ENCODE results near the gene PCCA.
"Not testable (repeated sequence)": the region's sequence is repeated elsewhere in the genome, so short reads cannot be mapped to it uniquely, and the experiment has no call there.

PCCA gene

DNA sequence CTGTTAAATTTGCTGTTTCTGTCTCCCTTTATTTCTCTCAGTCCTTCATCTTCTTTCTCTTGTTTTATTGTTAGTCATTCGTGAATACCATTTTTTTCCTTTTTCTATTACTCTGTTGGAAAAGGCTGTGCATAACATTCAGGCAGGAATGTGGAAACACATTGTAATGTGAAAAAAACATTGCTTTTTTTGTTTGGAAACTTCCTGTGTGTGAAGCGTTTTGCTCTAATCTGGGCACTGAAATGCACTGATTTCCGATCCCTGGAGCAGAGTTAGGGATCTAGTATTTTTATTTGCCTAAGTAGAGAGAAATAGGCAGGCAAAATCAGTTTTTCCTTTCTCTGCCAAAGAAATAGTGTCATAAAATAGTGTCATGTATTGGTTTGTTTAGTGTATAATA lies 155.5 kb downstream of the PCCA start:
- DNase-seq (ENCODE audit: low read depth): no peak

DNA sequence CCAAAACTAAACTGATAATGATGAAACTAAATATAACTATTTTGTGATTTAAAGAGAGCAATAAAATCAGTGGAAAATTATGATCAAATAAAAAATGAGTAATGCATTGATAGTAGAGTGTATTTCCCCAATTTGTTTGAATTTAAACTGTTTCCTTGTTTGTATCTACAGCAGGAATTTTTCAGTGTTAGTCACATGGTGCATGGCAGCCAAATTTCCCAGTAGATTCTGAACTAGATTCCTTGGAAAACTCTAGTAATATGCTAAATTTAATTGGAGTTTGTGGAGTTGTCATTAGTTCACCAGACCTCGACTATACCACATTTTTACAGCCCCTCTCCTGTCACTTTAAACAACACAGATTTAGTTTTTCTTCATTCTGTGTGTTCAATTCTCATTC lies 156.2 kb downstream of the PCCA start:
- no peak for DNase-seq (ENCODE audit: low read depth)

DNA sequence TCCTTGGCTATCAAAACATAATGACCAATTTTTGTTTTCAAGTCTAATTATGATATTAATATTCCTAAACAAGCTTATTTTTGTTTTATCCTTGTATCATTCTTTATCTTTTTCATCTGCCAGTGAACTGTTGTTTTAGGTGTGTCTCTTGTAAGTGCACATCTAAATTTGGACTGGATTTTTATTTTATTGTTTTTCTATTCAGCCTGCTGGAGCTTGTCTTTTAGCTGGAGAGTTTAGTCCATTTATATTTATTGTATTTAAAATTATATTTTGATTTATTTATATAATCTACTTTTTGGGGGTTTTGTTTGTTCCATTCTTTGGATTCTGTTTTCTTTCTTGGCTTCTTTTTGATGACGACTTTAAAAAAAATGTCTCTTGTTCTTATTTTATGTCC lies 159.0 kb downstream of the PCCA start:
- no peak for DNase-seq (ENCODE audit: low read depth)

DNA sequence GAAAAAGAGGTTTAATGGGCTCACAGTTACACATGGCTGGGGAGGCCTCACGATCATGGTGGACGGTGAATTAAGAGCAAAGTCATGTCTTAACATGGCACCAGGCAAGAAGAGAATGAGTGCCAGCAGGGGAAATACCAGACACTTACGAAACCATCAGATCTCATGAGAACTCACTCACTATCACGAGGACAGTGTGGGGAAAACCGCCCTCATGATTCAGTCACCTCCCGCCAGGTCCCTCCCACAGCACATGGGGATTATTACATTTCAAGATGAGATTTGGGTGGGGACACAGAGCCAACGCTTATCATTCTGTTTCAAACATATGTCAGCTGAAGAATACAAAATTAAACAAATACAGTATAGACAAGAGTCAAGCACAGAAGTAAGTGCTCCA lies 165.1 kb downstream of the PCCA start:
- DNase-seq (ENCODE audit: low read depth): no peak

DNA sequence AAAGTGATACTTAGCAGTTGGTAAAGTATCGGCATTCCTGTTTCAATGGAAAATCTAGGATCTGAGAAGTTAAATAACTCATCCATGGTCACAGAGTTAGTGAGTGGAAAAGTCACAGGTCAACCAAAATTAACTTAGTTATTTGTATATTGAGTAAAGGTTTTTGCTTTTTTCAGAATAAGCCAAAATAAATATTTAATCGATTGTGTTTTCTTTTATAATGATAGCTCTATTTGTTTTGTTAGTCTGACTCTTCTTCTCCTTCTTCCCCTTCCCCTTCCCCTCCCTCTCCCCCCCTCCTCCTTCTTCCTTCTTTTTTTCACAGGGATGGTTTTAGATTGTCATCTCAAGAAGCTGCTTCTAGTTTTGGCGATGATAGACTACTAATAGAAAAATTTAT lies 173.5 kb downstream of the PCCA start:
- no peak for DNase-seq (ENCODE audit: low read depth)

DNA sequence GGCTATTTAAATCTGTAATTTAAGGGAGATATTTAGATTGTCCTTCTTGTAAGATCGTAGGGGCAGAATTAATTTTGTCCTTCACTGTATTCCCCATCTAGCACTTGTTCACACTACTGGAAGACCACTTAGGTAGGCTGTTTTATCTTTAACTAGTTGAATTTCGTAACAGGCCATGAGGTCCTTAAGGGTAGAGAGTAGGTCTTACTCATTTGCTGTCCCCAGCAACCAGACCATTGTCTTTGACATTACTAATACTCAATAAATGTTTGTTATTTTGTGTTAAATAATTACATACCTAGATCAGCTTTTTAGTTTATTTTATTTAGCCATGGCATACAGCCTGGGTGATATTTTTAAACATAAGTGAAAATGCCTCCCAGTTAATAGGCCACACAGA lies 177.1 kb downstream of the PCCA start:
- DNase-seq (ENCODE audit: low read depth): no peak

DNA sequence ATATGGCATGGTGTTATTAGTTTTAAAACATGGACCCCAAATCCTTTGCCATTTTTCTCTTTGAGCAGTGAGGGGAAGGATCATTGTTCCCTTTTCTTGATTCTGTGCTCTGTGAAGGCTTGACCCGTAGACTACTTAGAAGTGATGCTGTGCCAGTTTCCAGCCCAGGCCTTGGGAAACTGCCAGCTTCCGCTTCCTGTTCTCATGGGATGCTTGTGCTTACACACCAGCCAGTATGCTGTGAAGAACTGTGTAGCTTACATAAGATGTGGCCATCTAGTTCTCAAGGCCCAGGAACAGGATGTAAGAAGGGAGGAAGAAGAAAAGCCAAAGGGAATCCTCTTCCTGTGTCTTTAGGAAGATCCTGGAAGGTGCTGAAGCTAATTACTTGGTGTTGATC lies 180.9 kb downstream of the PCCA start:
- DNase-seq (ENCODE audit: low read depth): no peak

DNA sequence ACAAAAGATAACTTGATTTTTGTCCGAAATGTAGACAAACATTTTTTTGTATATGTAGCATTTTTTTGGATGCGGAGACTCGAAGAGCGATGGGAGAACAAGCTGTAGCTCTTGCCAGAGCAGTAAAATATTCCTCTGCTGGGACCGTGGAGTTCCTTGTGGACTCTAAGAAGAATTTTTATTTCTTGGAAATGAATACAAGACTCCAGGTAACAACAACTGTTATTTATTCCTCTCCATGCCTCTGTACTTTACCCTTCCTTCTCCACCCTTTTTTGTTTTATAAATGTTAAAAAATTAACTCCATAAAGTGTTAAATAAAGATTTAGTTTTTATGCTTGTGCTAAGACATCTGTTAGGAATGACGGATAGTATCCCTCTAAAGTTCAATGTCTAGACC lies 184.2 kb downstream of the PCCA start:
- DNase-seq (ENCODE audit: low read depth): no peak

DNA sequence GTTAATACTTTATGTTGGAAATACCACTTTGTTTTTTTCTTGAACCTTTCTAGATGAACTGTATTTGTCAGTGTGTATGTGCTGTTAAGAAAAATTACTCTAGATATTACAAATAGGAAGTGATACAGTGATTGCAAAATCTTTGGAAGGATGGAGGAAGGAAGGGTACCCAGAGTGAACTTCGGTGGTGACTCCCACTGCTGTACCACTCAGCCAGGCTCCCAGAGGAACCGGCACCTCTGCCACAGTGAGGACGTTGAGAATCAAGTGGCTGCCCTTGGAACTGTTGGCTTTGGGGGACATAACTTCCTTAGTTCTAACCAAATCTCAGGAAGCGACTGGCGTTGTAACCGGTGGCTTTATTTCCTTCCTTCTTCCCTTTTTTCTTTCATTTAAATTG lies 184.7 kb downstream of the PCCA start:
- DNase-seq (ENCODE audit: low read depth): no peak

DNA sequence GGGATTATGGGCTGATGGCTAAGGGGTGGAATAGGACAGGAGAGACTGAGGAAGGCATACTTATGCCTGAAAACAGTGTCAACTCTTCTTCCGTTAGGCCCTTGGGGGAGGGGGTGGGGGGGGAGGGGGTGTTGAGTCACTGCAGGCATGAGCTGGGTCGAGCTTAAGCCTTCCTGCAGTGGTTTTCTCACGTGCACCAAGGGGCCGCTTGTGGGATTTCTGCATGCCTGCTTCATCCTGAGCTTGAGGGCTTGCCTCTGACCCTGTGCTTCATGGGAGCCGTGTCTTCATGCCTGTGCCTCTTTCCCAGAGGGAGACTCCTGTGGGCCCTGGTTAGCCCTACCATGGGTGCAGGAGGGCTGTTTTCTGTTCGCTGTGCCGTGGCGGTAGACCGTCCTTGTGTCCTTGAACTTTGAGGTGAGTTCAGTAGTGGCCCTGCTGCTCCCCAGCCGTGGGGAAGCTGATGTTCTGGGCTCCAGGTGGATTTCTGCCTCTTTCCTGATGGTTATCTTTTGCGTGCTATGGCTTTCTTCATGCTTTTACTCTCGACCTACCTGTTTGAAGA lies 186.1 kb downstream of the PCCA start:
- DNase-seq (ENCODE audit: low read depth): no peak

DNA sequence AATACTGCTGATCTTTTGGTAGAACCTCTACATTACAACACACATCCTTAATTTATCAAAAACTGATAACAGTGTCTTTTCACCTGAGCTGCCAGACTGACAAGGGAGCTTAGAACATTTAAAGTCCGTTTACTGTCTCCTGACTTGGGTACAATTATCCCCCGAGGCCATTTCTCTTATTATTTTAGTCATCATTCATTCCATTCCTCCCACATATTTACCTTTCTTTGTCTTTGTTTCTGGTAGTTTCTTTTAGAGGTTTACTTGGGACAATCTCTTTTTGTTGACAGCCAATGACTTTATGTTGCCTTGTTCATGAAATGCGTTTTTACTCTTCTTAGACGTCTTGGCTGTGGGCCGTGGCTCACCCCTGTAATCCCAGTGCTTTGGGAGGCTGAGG lies 186.9 kb downstream of the PCCA start:
- no peak for DNase-seq (ENCODE audit: low read depth)

DNA sequence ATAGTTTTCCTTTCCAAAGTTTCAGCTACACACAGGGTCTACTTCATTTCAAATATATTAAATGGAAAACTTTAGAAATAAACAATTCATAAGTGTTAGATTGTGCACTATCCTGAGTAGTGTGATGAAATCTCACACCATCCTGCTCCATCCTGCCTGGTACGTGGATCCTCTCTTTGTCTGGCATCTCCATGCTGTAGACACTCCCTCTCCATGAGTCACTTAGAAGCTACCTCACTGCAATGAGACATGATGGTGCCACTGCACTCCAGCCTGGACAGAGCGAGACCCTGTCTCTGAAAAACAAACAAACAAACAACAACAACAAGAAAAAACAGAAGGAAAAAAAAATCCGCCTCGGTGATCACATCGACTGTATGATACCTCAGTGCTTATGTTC lies 191.8 kb downstream of the PCCA start:
- DNase-seq (ENCODE audit: low read depth): no peak

DNA sequence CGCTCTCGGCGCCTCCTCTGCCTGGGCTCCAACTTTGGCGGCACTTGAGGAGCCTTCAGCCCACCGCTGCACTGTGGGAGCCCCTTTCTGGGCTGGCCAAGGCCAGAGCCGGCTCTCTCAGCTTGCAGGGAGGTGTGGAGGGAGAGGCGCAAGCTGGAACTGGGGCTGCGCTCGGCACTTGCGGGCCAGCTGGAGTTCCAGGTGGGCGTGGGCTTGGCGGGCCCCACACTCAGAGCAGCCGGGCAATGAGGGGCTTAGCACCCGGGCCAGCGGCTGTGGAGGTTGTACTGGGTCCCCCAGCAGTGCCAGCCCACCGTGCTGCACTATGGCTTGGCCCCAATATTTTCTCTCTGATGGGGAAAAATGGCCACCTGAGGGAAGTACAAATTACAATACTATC lies 193.4 kb downstream of the PCCA start:
- DNase-seq (ENCODE audit: low read depth): not testable (repeated sequence)

DNA sequence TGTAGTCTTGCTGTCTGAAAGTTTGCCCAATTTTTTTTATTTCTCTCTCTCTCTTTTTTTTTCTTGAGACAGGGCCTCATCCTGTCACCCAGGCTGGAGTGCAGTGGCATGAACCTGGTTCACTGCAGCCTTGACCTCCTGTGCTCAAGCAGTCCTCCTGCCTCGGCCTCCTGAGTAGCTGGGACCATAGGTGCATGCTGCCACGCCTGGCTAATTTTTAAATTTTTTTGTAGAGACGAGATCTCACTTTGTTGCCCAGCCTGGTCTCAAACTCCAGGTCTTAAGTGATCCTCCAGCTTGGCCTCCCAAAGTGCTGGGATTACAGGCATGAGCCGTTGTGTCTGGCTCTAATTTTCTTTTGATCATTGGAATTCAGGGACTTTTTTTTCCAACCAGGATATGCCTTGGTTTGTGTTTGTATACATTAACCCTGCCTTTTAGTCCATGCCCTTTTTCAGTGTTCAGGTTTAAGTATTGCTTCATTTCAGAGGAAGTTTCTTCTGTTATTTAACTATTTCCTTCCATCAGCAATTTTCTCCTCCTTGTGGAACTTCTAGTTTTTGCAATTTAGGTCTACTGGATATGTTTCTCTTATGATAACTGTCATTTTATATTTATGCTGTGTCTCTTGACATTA lies 201.4 kb downstream of the PCCA start:
- DNase-seq (ENCODE audit: low read depth): no peak

DNA sequence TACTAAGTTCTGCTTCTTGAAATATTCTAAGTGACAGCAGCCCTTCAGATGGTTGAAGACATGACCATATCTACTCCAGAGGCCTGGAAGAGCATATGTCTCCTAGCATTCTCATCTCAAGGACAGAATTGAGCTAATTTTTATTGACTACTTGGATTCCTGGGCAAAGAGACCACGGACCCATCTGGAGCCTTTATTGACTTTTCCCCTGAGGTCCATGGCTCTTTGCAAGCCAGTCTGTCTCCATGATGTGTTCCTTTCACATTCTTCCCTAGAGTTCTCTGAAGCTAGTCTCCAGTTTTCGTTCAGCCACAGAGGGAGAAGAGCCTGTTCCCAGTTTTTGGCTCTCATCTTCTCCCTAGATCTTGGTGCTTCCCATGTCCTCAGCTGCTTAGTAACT lies 202.7 kb downstream of the PCCA start:
- no peak for DNase-seq (ENCODE audit: low read depth)

DNA sequence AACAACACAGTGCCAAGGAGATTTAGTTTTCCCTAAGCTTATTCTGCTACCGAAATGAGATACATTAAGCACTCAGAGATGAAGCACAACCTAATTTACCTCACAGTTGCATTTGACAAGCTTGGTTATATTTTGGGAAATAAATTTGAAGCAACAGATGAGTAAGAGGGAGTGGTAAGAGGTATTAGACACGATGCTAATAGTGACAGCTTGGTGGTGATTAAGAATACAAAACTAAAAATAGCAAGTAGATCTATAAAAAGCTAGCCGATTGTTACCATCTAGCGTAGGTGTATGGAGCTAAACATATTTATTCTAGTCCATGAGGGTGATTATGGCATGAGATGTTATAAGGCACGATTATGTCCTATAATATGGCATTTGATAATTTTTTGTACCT lies 208.5 kb downstream of the PCCA start:
- no peak for DNase-seq (ENCODE audit: low read depth)

DNA sequence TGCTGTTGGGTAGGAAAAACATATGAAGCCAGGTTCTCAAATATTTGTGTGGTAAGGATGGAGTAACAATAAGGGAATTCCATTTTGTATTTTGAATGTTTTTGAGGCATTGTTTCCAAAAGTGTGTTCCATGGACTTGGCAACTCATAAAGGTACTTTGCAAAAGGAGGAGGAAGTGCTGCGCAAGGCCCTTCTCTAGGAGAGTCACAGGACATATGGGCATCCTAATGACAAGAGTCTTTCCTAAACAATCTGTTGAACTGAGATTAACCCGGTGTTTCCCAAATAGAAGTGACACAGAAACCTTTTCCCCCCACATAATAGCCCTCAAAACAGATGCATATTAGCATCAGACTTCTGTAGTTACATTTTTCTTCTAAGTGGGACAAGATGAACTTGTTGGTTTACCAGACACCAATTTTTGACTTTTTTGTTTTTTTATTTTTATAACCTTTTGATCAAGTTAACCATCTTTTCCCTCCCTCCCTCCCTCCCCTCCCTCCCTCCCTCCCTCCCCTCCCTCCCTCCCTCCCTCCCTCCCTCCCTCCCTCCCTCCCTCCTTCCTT lies 209.3 kb downstream of the PCCA start:
- DNase-seq (ENCODE audit: low read depth): no peak

DNA sequence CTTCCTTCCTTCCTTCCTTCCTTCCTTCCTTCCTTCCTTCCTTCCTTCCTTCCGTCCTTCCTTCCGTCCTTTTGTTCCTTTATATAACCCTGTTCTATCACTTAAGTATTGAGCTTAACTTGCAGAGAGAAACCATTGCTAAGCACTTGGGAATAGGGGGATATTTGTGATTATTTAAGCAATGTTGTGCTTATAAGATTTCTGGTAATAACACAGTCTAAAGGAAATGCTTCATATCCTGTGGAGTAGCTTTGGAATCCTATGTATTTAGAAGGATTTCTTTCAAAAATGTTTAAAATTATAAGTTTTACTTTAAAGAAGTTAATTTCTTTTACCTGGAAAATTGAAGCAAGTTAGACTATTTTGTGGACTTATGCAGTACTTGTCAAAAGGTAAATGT lies 209.8 kb downstream of the PCCA start:
- no peak for DNase-seq (ENCODE audit: low read depth)

DNA sequence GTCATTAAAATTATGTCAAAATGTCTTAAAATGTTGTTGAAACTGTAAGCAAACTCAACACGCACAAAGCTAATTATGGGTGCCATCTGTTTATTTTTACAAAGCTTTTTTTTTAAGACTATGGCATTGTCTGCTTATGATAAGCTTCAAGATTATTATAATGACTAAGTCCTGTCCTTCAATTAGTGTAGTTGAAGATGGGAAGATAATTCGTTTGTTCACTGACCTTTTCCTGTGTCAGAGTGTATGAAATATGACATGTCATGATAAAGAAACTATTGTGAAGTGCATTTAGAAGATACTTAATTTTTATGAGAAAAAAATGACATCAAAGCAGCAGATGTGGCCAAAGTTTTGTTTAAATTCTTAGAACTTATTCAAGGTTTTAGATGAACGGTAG lies 211.3 kb downstream of the PCCA start:
- no peak for DNase-seq (ENCODE audit: low read depth)

DNA sequence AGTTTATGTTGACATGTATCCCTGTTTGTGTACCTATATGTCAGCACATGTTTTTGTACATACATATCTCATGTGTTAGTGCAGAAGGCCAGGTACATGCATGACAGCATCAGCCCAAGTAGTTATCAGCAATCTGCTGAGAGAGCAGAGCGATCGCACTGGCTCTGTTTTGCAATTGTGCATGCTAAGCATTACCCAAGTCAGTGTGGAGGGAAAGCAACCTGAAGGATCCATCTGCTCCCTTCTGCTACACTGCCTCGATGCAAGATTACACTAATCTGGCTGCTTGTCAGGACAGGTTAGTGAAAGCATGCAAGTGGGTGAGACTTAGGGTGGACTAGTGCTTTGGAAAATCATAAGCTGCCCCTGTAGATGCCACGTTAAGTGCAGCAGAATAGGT lies 211.8 kb downstream of the PCCA start:
- DNase-seq (ENCODE audit: low read depth): no peak

DNA sequence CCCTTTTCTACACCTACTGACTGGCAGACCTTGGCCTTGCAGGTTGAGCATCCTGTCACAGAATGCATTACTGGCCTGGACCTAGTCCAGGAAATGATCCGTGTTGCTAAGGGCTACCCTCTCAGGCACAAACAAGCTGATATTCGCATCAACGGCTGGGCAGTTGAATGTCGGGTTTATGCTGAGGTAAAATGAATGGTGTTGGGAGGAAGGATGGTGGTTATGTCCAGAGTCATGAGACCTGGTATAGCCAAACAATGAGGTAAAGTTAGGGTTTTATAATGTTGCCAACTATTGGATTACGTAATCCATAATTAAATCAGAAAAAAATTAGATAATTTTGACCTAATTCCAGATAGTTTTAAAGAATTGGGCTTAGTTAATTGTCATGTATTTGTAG lies 212.5 kb downstream of the PCCA start:
- no peak for DNase-seq (ENCODE audit: low read depth)

DNA sequence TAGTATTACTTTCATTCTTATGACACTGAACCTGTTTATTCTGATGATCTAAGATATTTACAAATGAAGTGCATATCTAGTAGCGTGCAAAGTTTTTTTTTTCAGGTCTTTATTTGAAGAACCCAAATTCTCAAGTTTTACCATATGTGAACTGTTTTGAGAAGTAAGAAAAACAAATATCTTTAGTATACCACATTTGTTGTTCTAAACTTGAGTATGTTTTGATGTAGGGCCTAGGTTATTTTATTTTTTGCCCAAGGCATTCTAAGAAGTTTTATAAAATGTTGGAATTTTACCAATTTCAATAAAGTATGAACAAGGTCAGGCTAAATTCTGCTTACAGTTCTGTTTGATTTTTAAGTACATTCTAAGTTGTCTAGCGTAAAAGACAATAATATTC lies 213.5 kb downstream of the PCCA start:
- no peak for DNase-seq (ENCODE audit: low read depth)

DNA sequence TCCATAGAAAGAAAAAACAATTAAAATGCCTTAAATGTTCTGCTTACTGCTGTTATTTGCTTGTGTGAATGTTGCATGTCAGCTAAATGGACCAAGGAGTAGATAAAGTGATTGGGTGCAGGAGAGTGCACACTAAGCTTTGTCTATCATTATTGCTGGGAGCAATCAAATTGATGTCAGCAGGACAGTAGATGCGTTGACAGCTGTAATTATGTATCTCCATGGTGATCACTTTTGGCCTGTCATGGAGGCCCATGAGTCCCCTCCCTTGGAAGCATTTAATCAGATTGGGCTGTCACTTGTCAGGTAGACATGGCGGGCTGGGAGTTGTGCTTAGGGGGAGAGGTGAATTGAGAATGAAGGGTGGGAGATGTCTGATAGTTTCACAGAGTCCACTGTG lies 215.3 kb downstream of the PCCA start:
- no peak for DNase-seq (ENCODE audit: low read depth)

DNA sequence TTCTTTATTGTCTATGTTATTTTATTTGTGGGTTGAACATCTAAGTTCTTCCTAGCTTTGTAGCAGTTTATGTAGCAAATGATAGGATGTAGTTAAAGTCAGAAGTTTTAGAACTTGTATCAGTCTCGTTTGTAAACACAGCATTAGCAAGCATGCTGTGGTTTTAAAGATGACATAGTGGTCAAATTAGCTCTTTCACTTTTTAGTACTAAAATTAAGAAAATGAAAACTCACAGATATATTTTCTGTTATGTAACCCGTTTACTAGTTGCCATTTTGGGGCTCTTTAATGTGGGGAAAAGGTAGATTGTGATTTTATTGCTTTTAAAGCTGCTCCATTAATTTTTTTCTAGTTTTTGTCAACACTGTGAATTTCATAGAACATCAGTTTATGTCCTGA lies 216.5 kb downstream of the PCCA start:
- DNase-seq (ENCODE audit: low read depth): no peak

Data from stimulated activated CD8-positive, alpha-beta memory T cell treated with anti-CD3 and anti-CD28 coated beads, Interleukin-12 subunit alpha, Interleukin-12 subunit beta, amount 100 ng/mL, for 4 hours (primary cell).